ENCODE measurements around the gene KRTAP5-8. TPM values are rescaled to one million over a fixed set of nuclear protein-coding genes. Genes with fewer than 3 reads are reported as not detected.

KRTAP5-8 gene
- total and polyA plus RNA-seq, 9 of the 15 experiments (the other 6 are each of a cell fraction or from before 2014, with no cell fraction given): not detected

GRCh38 chr11:71532036-71532610, 5.7 kb upstream of the KRTAP5-8 start:
- Histone ChIP-seq H3K9ac (ENCODE audit: insufficient read depth in 1 of 2, low read depth in 2 of 2, low read length in 2 of 2) (no peak overlapping the region), H3K4me1 (replicated peaks in 1 of 2; ENCODE audit: control insufficient read depth in 2 of 2, insufficient read depth in 2 of 2, low read length in 2 of 2) (peaks cover 8 to 13% of the 10 kb centered on the region in 2 experiments; a peak in 3 of 5 replicates), H3K4me3 (no peak overlapping the region), H3K9me3 (replicated peaks; ENCODE audit: control insufficient read depth, insufficient read depth, low read depth, low read length) (no peaks in the 10 kb centered on the region), H2AFZ (ENCODE audit: low read depth, low read length) (no peak overlapping the region), H3K27me3 (ENCODE audit: control insufficient read depth in 2 of 2, insufficient read depth in 2 of 2, low read length in 2 of 2) (peaks cover 6 to 14% of the 10 kb centered on the region in 2 experiments; a peak in 3 of 5 replicates), H3K36me3 (ENCODE audit: control insufficient read depth, insufficient read depth, low read length) (no peaks in the 10 kb centered on the region), H3K9me1 (ENCODE audit: control insufficient read depth, insufficient read depth, low read length) (no peaks in the 10 kb centered on the region), H4K20me1 (replicated peaks; ENCODE audit: control insufficient read depth, insufficient read depth, low read length) (no peaks in the 10 kb centered on the region), H3K27ac (ENCODE audit: extremely low read depth, low read depth, low read length) (no peak overlapping the region), H3K4me2 (ENCODE audit: insufficient read depth, low read length) (no peak overlapping the region), H3K79me2 (ENCODE audit: control insufficient read depth, insufficient read depth, low read length) (no peaks in the 10 kb centered on the region)
- intact Hi-C loops (cut with micrococcal nuclease) (loop anchor here (10.0 kb wide), 1 partner anchor 87 kb away; the partner anchor contains the start of gene DHCR7), in situ Hi-C loops (cut with MboI) (no loop called here)
- no peak for TF ChIP-seq KAT2B (IDR thresholded peaks at IDR 0.05; ENCODE audit: low read depth, low read length)
- TF ChIP-seq ZBTB1 (CRISPR knock-in tag; IDR thresholded peaks at IDR 0.05; ENCODE audit: borderline replicate concordance, low read depth): no peak
- peak; percentile 78 for TF ChIP-seq MAFG (tag; conservative IDR thresholded peaks at IDR 0.05)
- peak; percentile 86 for TF ChIP-seq ZNF316 (IDR thresholded peaks at IDR 0.05)
- peak; percentile 57; the same call in 1 of the 2 replicates for TF ChIP-seq CEBPB (tag; IDR thresholded peaks at IDR 0.05)
- peak; percentile 65 for TF ChIP-seq MAFF (IDR thresholded peaks at IDR 0.05; ENCODE audit: low read length)
- TF ChIP-seq C11orf30 (IDR thresholded peaks at IDR 0.05; ENCODE audit: low read depth): peak; percentile 71
- peak; percentile 81 for TF ChIP-seq MAFK (IDR thresholded peaks at IDR 0.05; ENCODE audit: low read length)
- no peak for TF ChIP-seq SRSF1 (IDR thresholded peaks at IDR 0.05; ENCODE audit: low read depth, low read length)
- POLR2A ChIA-PET: interaction anchor here (0.5 kb wide), 1 partner anchor 33 kb away, joined by 3 read pairs; the partner anchor contains the start of gene KRTAP5-10
- CTCF ChIA-PET (ENCODE audit: low intra/inter-chr PET ratio): no interaction called here
- no TSS peak for BruUV-seq (replicated peaks)
- no peak; the same call in 2 of the 3 replicates for ATAC-seq
- WGBS (ENCODE audit: insufficient coverage, low coverage, missing lambda C conversion rate): 35% methylated on average over 10 of the region's 10 CpGs
- FAIRE-seq: no peak
- no peak for DNase-seq (ENCODE audit: extremely low read depth in 1 of 4, low spot score in 3 of 4)
